Measurements from ENCODE around the gene PLCG1.

GRCh38 chr20:41110930-41111577 lies 26.3 kb upstream of the PLCG1 start:
- TF ChIP-seq EGR1 (IDR thresholded peaks at IDR 0.05; ENCODE audit: low read depth in 2 of 2) (no peak), CTCF (IDR thresholded peaks at IDR 0.05; ENCODE audit: low read depth, low read length, missing input control) (no peak), REST (IDR thresholded peaks at IDR 0.05) (no peak), GABPA (IDR thresholded peaks at IDR 0.05 in 1 of 2, conservative IDR thresholded peaks at IDR 0.05 in 1 of 2) (no peak), ZBTB33 (IDR thresholded peaks at IDR 0.05) (no peak), MAX (IDR thresholded peaks at IDR 0.05) (no peak), YY1 (IDR thresholded peaks at IDR 0.05) (no peak), SP1 (IDR thresholded peaks at IDR 0.05) (no peak), RAD21 (IDR thresholded peaks at IDR 0.05) (no peak), JUND (IDR thresholded peaks at IDR 0.05) (no peak), ATF3 (IDR thresholded peaks at IDR 0.05) (no peak), TAF1 (conservative IDR thresholded peaks at IDR 0.05) (no peak), FOXA1 (IDR thresholded peaks at IDR 0.05) (no peak)

Data from liver (tissue), 3 donors.